GM18505 (cell line): Measurements from ENCODE around the gene SYNE3.
A peak's percentile ranks its signal among the peaks of the same experiment; 100 is the strongest.

Experiments
- ATAC-seq: cut with Tn5 transposase; IDR thresholded peaks from one replicate; pipeline ENCODE4 v1.9.1; 2021; ENCODE audit not compliant: unreplicated experiment
- POLR2A ChIP-seq: IDR thresholded peaks from 4 replicates; pipeline ENCODE4 v1.6.1; 2011; ENCODE audit warnings: borderline replicate concordance; ENCODE audit not compliant: insufficient read depth, insufficient read length; ENCODE audit errors: extremely low read depth

The SYNE3 gene

DNA sequence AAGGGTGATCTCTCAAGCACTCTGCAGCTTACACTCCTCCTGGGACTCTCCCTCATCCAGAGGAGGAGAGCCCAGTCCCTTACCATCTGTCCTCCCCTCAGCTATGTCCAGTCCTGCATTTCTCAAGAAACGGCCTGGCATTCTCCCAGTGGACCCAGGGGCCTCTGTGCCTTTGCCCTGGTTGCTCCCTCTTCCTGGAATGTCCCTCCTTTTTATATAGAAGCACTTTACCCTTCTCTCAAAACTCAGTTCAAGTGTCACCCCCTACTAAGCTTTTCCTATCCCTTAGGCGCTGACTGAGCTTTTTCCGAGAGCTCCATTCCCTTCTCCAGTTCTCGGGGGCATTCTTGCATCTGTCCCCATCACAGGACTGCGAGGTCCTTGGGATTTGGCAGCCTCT, 9.5 kb upstream of the SYNE3 start:
- no peak for TF ChIP-seq POLR2A
- no peak for ATAC-seq

DNA sequence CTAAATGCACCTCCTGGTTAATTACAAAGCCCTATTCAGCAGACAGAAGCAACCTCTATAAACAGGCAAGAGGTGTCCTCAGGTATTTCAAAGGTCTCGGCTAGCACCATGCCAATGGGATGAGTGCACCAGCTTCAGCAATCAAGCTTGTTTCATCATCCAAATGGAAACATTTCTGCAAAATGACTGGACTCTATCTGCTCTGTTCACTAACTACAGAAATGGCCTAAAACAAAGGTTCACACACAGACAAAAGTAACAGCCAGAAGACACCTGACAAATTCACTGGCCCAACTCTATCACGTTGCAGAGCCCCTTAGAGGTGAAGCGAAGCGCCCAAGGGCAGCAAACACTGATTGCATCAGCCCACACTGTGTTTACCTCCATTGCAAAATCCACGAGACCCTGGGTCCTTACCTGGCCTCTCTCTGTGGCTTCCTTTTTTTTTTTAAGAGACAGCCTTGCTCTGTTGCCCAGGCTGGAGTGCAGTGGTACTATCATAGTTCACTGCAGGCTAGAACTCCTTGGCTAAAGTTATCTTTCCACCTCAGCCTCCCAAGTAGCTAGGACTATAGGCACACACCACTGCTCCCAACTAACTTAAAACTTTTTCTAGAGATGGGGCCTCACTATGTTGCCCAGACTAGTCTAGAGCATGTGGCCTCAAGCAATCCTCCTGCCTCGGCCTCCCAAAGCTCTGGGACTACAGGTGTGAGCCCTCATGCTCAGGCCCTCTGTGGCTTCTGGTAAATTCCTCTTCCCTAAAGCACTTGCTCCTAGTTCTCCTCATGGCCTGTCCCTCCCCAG, 8.5 kb upstream of the SYNE3 start:
- ATAC-seq = no peak
- TF ChIP-seq POLR2A = no peak

DNA sequence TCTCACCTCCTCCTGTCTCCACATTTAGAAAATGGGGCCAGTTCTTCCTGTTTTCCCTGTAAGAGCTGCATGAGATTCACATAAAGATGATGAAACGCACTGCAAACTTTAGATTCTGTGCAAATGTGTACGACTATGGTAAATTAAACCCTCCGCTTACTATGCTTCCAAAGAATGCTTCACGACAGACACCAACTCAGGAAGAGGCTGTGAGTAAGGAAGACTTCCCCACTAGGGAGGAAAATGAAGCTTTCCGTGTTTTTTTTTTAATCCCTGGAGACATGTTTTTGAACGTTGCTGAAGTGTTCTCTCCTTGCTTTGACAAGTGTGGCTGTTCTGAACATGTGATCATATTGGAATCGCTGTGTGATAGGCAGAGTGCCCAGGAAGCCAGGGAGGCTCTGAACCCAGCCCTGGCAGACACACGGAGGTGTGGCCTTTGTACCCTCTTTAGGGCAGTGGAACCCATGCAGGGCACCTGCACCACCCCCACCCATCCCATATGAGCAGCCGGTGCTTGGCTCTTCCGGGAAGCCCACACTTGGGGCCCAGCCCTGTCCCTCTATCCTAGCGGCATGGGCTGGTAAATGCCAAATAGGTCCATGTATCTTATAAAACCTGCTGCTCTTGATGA, 7.5 kb upstream of the SYNE3 start:
- no peak for ATAC-seq
- no peak for TF ChIP-seq POLR2A

DNA sequence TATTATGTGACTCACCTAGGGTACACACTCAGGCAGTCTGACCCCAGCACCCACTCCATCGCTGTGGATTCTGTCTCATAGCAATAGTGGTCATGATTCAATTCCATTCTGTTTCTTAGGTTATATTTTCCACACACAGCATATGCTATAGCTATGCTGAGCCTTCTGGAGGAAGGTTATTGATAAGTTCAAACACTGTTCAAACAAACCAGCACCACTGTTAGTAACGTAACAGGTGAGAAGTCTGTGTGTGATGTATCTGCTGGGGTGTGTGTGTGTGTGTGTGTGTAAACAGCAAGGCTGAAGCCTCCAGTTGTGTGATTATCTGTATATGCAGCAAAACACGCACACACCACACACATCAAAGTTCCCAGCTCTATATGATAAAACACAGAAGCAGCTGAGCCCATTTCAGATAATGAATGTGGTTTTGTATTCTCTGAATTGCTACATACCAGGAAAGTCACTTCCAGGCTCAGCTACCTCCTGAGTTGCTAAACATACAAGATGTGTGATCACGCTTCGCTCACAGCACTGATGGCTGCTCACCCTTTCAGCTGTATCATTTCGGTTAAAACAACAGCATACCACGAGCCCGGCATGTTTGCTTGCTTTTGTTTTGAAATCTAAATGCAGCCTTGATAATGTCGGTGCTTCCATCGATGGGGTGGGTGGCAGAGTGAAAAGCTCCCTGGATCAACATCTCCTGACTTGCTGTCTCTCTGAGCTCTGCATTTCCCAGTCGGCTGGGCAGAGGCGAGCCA, 6.8 kb upstream of the SYNE3 start:
- ATAC-seq = no peak
- TF ChIP-seq POLR2A = no peak

GRCh38 chr14:95522556-95522955, 6.1 kb upstream of the SYNE3 start:
- no peak for ATAC-seq
- no peak for TF ChIP-seq POLR2A

DNA sequence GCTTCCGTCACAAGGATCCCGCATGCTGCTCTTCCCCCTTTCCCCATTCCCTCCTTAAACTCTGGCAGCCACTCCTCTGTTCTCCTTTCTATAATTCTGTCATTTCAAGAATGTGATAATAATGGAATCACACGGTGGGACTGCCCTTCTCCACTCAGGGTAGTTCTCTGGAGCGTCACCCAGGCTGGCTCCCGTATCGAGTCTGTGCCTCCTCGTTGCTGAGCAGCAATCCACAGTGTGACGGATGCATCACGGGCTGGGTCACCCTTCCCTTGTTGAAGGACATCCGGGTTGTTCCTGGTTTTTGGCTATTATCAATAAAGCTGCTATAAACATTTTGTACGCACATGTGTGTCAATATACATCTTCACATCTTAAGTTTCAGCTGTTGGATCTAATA, 5.7 kb upstream of the SYNE3 start:
- no peak for ATAC-seq
- TF ChIP-seq POLR2A = no peak

DNA sequence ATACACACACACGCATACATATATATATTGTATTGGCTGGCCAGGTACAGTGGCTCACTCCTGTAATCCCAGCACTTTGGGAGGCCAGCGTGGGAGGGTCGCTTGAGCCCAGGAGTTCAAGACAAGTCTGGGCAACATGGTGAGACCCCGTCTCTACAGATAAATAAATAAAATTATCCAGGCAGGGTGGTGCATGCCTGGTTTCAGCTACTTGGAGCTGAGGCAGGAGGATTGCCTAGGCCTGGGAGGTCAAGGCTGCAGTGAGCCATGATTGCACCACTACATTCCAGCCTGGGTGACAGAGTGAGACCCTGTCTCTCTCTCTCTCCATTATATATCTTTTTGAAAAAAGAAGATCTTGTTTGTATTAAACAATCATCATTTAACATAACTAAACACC, 4.6 kb upstream of the SYNE3 start:
- no peak for TF ChIP-seq POLR2A
- ATAC-seq = no peak

GRCh38 chr14:95520346-95520745, 3.9 kb upstream of the SYNE3 start:
- no peak for ATAC-seq

GRCh38 chr14:95519699-95520098, 3.2 kb upstream of the SYNE3 start:
- ATAC-seq = no peak
- TF ChIP-seq POLR2A = no peak

More at GRCh38 chr14:95520346-95520745, 3.9 kb upstream of the SYNE3 start:
- no peak for TF ChIP-seq POLR2A

- TF ChIP-seq POLR2A = peak; percentile 37
- no peak for ATAC-seq
Observed at GRCh38 chr14:95518045-95518751, 1.7 kb upstream of the SYNE3 start.

DNA sequence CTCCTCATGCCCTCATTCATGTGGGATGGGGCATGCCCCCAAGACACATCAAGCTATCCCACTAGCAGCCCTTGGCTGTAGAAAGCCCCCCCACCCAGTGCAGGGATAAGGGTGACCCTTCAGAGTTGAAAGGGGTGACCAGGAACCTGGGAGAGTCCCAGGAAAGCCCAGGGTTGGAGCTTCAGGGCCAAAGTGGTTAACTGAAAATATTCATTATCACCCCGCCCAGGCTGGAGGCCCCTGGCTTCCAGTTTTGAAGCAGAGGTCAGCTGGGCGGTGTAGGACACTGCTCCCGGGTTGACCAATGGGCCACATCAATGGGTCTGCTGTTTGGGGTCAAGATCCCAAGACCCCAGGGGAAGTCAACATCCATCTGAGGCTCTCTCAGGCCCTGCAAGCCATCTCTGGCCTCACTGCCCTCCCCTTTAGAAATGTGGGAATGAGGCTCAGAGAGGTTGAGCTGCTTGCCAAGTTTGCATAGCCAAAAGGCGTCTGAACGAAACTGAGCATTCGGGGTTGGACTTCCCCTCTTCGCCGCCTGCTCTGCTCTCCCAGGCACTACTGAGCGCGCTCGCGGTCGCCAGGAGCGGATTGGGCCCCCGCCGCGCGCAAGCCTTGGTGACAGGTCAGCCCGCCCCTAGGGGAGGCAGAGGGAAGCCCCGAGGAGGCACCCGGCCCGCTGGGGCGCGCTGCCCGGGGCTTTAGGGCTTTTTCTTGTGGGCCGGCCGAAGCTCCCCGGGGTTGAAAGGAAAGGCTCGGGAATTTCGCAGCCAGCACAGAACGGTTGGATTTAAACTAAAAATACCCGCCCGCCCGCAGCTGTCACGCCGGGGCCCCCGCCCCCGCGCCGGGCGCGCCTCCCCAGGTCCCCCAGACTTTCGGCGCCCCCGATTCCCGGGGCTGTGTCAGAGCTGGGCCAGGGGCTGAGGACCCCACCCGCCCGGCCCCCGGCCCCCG, 576 bp downstream of the SYNE3 start:
- peak; percentile 74 for ATAC-seq
- TF ChIP-seq POLR2A = peak; percentile 61

- TF ChIP-seq POLR2A = no peak
Observed at GRCh38 chr14:95515080-95515489, 1.4 kb downstream of the SYNE3 start.

More at GRCh38 chr14:95515080-95515489, 1.4 kb downstream of the SYNE3 start:
- no peak for ATAC-seq
